OCI-M2 (cell line): ENCODE results near the gene MTA3.
"Not testable (repeated sequence)": the region's sequence is repeated elsewhere in the genome, so short reads cannot be mapped to it uniquely, and the experiment has no call there.

Source experiments
- DNase-seq: peaks from one replicate; lab custom pipeline; 2025; ENCODE audit not compliant: unreplicated experiment; lab: John Stamatoyannopoulos, UW

The MTA3 gene

DNA sequence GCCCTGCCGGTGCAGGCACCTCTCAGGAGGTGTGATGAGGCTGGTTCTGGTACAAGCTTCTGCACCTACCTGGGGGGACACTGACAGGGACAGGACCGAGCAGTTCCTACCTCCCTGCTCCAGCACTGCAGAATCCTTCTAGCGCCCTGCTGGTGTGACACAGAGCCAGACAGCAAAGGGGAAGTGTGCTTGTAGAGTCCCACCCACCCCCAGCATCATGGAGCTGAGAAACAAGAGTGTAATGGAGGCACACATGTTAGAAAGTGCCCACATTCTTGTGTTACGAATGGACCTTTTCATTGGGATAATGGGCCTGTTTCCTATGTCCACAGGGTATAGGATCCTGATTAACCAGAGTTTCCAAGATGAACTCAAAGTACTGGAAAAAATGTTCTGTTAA lies 157.2 kb downstream of the MTA3 start:
- no peak for DNase-seq

DNA sequence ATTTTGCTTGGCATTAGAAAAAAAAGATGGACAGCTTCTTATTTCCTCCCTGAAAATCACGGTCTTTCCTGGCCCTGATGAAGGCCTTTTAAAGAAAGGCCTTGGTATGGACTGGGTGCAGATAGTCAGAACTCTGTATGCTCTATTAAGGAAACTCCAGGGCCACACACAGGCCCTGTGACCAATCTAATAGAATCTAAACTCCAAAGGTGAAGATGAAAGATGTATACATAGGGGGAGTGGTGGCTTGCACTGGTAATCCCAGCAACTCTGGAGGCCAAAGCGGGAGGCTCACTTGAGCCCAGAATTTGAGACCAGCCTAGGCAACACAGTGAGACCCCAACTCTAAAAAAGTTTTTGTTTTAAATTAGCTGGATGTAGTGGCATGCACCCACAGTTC lies 158.2 kb downstream of the MTA3 start:
- DNase-seq, result no peak

DNA sequence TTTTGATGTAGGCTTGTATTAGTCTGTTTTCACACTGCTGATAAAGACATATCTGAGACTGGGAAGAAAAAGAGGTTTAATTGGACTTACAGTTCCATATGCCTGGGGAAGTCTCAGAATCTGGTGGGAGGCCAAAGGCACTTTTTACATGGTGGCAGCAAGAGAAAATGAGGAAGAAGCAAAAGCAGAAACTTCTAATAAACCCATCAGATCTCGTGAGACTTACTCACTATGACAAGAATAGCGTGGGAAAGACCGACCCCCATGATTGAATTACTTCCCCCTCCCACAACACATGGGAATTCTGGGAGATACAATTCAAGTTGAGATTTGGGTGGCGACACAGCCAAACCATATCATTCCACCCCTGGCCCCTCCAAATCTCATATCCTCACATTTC lies 162.9 kb downstream of the MTA3 start:
- not testable (repeated sequence) for DNase-seq

DNA sequence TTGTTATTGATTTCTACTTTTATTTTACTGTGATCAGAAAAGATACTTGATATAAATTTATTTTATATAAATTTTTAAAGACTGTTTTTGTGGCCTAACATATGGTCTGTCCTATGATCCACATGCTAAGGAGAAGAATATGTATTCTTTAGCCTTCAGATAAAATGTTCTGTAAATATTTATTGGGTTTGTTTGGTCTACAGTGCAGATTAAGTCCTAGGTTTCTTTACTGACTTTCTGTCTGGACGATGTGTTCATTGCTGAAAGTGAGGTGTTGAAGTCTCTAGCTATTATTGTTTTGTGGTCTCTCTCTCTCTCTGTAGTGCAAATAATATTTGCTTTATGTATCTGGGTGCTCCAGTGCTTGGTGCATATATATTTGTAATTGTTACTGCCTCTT lies 165.4 kb downstream of the MTA3 start:
- no peak for DNase-seq

DNA sequence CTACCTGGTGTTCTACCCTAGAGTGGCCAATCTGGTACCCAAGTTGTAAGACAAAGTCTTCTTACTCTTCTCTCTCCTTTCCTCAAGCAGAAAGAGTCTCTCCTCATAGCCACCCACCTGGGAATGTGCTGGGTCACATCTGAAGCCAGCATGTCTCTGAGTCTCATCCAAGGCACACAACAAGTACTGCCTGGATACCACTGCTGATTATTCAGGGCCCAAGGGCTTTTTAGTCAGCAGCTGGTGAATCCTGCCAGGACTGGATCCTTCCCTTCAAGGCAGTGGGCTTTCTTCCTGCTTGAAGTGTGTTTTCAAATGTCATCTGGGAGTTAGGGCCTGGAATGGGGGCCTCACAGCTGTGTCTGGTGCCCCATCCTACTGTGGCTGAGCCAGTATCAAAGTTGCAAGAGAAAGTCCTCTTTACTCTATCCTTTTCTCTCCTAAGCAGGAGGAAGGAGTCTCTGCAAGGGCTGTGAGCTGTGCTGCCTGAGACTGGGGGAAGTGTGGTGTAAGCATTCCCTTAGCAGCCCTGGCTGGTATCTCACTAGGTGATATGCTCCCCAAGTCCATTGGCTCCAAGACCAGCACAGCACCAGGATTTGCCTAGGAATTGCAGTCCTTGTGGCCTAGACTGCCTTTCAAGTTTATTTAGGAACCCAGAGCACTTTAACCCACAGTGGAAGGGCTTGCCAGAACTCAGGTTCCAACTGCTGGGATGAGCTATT lies 168.3 kb downstream of the MTA3 start:
- no peak for DNase-seq

DNA sequence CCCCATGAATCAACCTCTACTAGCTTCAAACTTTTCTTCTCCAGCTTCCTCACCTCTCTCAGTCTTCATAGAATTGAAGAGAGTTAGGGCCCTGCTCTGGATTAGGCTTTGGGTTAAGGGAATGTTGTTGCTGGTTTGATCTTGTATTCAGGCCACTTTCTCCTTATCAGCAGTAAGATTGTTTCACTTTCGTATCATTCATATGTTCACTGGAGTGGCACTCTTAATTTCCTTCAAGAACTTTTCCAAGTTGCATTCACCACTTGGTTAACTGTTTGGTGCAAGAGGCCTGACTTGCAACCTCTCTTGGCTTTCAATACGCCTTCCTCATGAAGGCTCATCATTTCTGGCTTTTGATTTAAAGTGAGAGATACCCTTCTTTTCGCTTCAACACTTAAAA lies 172.7 kb downstream of the MTA3 start:
- no peak for DNase-seq

DNA sequence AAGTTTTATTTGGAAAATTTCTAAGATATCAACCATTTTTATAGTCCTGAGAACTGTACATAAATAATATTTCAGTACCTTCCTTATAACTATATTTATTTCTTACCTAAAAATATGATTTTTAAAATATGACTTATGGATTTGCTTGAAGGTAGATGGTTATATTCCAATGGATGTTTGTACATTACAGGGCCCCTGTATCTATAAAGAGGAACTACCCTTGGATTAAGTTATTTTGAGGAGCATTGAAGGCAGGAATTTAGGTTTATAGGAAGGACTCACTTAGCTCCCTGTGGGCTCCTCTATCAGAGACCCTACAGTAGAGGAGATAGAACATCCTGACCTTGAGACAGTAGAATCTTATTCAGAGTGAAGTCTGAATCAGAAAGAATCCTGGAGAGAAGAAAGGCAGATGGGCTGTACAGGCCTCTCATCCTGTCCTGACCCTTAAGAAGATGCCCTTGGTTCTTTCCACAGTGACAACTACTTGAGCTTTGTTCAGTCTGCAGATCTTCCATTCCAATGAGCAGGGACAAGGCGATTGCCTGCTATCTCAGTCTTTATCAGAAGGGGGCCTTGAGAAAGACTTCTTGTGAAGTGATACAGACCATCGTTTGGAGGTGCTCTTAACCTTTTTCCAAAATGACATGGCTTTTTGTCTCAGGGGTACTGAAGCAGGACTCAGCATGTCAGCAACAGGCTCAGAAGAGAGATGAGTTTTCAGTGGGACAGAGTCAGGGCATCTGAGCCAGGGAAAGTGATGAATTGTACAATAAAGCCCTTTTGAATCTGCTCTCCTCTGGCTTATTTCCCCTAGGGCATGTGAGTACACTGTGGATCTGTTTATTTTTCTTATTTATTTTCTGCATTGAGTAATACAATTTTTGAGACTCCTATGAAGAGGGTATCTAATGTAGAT lies 174.6 kb downstream of the MTA3 start:
- DNase-seq, result no peak

DNA sequence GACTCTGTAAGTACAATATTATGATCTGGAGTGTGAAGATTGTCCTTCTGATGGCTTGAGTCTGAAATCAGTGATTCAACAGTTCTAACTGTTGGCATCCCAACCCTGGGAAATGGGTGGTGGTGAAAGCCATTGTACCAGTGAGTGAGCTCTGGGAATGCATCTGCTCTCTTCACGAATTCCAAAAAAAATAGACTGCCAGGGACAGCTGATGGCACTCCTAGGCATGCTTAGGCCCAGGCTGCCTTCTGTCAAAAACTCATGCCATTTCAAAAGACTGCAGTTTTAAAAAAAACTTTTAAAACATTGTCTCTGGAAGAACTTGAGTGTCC lies 175.2 kb downstream of the MTA3 start:
- no peak for DNase-seq

DNA sequence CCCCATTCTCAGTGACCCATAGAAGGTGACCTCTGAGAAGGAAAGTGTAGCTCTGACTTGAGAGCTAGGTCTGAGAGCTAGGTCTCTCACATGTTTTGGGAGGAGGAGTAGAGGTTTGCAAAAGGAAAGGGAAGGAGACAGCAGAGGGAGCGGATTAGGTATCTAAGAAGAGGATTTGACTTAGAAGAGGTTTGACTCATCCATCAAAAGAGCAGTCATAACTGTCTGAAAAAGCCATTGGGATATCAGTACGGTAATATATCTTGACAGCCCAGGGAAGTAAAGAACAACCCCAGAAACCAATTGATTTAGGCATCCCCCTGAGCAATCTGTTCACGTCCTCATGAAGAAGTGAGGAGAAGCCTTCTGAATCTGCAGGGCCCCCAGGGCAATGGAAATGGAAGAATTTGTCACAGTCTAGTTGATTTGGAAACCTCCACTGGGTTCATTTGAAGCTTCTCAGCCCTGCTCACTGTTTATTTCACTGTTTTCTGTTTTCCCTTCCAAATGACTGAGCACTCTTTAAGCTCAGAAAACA lies 176.2 kb downstream of the MTA3 start:
- no peak for DNase-seq

DNA sequence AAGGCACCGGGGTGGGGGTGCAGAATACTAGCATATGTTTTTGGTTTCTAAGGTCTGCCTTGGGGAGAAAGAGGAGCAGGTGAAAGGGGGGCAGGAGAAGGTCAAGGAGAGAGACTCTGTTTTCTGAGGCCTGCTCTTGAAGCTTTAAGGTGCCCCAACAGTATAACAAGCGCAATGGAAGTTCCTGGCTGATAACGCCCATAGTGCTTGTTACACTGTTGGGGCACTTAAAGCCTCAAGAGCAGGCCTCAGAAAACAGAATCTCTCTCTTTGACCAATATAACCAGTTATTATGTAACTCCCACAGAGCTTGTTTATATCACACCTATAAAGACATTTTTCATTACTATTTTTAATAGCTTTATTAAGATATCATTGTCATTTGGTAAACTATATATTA lies 179.0 kb downstream of the MTA3 start:
- no peak for DNase-seq

DNA sequence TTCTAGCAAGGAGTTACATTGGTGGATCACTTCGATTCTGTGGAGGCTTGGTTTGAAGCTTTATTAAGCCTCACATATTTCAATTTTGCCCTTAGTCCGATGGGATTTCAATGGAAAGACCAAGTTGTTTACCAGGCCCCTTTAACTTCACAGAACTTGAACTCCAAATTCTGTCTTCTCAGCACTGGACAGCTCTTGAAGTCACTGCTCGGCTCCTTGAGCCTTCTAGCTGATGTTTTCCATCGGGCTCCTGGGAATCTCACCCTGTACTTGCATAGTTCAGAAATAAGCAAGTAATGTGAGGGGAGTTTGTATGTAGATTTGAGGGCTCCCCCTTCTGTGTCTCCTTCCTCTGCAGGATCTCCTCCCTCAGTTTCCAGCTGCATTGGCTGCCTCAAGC lies 180.4 kb downstream of the MTA3 start:
- no peak for DNase-seq

DNA sequence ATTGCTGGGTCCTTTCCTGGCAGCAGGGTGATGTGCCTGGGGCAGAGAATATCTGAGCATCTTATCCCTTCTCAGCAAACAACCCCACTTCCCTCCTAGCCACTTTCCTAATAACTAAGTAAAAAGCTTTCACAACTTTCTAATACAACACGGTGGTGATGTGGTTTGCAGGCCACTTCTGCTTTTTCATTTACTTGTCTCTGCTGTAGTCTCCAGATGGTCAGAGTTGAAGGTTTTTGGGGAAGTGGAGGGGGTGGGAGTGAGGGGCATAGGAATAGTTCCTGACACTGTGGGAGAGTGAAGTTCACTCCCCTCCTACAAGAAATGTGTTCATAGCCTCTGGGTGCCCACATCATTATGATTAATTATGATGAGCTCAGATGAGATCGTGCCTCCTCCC lies 183.9 kb downstream of the MTA3 start:
- no peak for DNase-seq

DNA sequence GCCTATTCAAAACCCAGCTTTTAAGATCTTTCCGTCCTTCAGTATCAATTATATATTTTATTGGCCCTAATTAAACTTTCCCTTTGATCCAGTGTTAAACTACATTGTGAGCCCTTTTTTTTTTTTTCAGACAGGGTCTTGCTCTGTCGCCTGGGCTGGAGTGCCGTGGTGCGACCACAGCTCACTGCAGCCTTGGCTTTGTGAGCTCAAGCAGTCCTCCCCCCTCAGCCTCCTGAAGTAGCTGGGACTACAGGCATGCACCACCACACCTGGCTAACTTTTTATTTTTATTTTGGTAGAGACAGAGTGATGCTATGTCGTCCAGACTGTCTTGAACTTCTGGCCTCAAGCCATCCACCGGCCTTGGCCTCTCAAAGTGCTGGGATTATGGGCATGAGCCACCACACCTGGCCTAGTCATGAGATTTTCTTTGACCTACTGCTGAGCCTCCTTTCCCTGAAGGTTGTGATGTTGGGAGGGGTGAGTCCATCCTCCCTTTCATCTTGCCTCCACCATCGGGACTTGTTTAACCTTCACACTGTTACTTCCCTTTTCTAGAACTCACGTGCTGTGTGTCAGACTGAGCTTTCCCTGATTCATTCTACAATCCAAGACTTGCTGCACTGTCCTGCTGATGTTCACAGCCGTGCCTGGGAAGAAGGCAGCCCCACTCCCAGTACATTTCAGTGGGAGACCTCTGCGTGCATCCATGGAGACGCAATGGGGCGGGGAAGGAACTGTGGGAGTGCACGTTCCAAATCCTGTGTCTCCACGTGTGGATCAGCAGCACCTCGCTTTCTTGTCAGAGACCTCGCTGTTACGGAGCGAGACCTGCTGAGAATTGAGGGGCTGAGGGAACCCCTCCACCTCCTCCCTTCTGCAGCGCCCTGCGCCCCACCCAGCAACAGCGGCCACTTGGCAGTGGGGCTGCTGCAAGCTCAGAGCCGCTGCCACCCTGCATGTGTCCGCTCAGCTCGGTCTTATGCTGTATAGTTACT lies 184.7 kb downstream of the MTA3 start:
- no peak for DNase-seq

DNA sequence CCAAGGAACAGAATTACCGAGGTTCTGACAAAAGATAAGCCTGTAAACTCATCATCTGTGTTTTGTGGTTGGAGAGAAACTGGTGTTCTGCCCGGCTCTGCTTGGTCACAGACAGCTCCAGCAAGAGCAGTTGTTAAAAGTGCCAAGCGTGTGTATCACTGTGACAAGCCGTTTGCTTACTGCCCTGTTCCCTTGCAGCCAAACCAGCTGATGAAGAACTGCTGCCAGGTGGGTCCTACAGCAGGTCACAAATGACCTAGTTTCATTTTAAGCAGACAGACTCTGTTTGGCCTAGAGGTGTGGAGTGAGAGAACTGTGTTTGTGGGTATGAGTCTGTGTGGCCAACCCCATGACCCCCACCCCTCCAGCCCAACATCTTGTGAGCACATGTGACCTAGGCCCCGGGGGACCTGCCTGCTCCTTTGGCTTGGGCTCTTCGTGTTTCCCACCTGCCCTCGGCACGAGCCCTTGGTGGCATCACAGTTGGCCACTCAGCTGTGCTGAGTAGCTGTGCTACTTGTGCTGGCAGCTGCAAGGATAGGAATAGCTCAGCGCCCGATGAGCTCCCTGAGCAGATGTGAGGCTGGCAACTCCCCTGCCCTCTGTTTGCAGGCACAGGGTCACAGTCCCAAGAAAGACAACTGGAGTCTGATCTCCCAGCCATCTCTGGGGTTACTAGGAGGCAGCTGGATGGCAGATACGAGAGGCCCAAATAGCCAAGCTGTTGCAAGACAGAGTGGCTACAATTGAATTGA lies 185.8 kb downstream of the MTA3 start:
- no peak for DNase-seq

DNA sequence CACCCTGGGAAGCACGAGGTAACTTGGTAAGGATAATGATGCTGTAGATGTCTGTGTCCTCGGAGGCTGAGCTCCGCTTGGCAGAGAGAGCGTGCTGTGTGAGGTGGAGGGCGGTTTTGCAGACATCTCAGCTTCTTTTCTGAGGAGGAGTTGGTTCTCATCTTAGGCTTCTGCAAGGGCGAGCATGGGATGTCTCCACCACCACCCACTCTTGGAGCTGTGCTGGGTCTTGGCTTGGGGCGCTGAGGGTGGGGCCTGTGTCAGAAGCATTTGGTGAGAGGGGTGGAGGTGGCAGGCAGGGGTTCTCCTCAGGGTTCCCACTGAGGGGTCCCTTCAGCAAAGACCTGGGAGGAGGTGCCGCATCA lies 186.3 kb downstream of the MTA3 start:
- DNase-seq, result no peak

DNA sequence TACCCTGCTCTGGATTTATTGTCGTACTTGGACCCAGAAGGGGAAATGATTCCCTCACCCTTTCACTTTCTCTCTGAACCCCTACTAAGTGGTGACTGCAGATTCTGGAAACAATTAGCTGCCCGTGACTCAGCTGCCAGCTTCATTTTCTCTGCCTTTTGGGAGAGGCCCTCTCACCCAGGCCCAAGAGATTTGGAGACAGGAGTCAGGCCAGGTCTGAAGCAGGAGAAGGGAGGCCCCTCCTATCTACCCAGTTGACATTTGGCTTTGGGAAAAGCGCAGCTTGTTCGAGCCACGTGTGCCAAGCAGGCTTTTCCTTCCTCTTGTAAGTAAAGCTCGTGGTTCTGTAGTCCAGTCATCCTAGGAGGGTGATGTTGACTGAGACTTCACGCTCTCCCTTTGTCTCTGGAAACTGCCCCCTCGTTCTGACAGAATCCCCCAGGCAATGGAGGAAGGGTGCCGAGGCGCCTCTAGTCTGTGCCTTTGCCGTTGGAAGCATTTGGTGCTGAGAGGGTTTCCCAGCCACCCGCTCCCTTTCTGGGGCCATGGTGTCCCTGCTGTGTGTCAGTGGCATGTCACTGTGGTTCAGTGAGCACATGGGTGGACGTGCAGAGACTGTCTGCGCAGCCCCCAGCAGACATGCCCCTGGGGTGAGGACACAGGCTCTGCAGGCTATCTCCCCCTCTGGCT lies 186.9 kb downstream of the MTA3 start:
- DNase-seq, result no peak

DNA sequence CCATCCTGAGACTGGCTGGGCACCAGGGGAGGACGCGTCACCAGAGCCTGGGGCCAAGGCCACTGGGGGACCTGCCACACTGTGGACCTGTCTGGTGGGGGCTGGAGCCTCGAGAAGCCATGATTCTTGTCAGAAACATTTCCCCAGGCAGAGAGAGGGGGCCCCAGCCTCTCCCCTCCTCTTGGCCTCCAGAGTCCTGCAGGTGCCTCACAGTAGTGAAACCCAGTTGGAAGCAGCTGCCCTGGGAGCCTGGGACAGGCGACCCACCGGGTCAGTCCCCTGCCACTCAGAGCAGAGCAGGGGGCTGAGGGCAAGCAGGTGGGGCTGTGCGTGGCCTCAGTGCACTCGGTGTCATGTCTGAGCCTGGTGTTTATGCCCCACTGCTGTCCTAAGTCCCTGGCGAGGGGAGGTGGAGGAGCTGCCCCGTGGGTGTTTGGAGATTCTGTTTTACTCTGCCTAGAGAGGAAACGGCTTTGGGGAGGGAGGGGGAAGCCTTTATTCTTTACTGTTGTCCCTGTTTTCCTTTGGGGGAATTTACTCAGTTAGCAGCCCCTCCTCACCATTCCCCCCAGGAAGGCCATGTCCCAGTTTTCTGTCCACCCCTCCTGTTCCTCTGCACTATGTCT lies 187.8 kb downstream of the MTA3 start:
- no peak for DNase-seq

DNA sequence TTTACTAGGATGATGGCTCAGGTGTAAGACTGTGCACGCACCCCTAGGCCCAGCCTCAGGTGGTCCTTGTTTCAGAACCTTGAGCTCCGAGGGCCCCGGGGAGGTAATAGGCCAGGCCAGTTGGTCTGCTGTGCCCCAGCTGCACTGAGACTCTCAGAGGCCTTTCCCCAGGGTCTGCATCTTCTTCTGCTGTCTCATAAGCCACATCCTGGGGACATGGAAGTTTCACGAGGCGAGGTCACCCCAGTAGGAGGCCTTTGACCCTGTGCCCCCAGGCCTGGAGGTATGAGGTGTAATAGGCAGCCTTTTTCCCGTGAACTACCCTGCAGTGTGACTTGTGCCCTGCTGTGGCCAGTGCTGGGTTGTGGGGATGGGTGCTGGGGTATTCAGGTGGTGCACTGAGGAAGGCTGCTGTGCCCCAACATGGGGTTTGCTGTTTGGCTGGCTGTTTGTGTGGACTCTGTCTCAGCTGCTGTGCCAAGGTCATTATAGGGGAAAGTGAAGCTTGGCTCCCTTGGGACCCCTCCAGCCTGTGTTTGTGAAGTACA lies 188.6 kb downstream of the MTA3 start:
- DNase-seq, result no peak
